Testis (tissue), 3 donors: ENCODE measurements around the gene CTAG1A. TPM values are rescaled to one million over a fixed set of nuclear protein-coding genes. Genes with fewer than 3 reads are reported as not detected.
"Not testable (repeated sequence)": the region's sequence is repeated elsewhere in the genome, so short reads cannot be mapped to it uniquely, and the experiment has no call there.

Source experiments
- DNase-seq: peaks from one replicate; pipeline ENCODE4 v3.0.0-alpha.2; 2019
- H3K27ac ChIP-seq, 2 donors: fragments of 200-600 bp; sonication (generic); one replicate each; pipeline ENCODE4 v1.5.1; 2019
- H3K27me3 ChIP-seq: fragments of 200-600 bp; sonication (generic); one replicate; pipeline ENCODE4 v1.5.1; 2019
- H3K36me3 ChIP-seq: fragments of 200-600 bp; sonication (generic); one replicate; pipeline ENCODE4 v1.5.1; 2017; ENCODE audit warnings: low read depth; ENCODE audit errors: missing control alignments
- H3K4me1 ChIP-seq: fragments of 200-600 bp; sonication (generic); one replicate; pipeline ENCODE4 v1.5.1; 2019
- H3K4me3 ChIP-seq, 2 donors: fragments of 200-600 bp; sonication (generic); one replicate each; pipeline ENCODE4 v1.5.1; 2017 to 2019
- H3K9me3 ChIP-seq: fragments of 200-600 bp; sonication (generic); one replicate; pipeline ENCODE4 v1.5.1; 2017
- POLR2A ChIP-seq: fragments of 450-650 bp; IDR thresholded peaks from one replicate; pipeline ENCODE4 v1.6.1; 2017; ENCODE audit warnings: antibody characterized with exemption, mild to moderate bottlenecking, moderate library complexity
- WGBS, 2 donors: methylation state at CpG; one replicate each; pipeline ENCODE4 v1.1.5; 2018; 5-methylcytosine and 5-hydroxymethylcytosine counted together
- intact Hi-C: fragments of 100-400 bp; cut with DNase I; formaldehyde crosslinking; loops from one replicate; pipeline ENCODE4 v1.15.1; 2023; ENCODE audit warnings: low total_unique reads
- polyA plus RNA-seq: library from polyadenylated mRNA; stranded (reverse); fragments of 350-450 nt; fragmentation: Illumina TruSeq; extraction: RNeasy Lipid Tissue Mini Kit (QIAGEN cat#74804); gene quantifications from one replicate; pipeline ENCODE4 v1.2.3, GENCODE V29; 2014; ENCODE audit warnings: low read depth, low replicate concordance; ENCODE audit not compliant: insufficient read depth
- total RNA-seq, 2 donors: library from RNA; depleted of rRNA; stranded (reverse); fragments of >200 nt; gene quantifications; one replicate each; pipeline ENCODE4 v1.2.3, GENCODE V29; 2016
- TF ChIP-seq, protein P1 (sequence below), 3 experiments: fragments of 450-650 bp in 2 of 3; fragments of 200-600 bp in 1 of 3; sonication (generic) in 1 of 3; IDR thresholded peaks; one replicate each; pipeline ENCODE4 v1.5.1; 2016 to 2019; ENCODE audit warnings: antibody characterized with exemption in 3 of 3, mild to moderate bottlenecking in 2 of 3, moderate library complexity in 1 of 3

The CTAG1A gene
- total and polyA plus RNA-seq, 3 donors from 2014 or later = 7.1 to 18.1 (median 14.7) TPM

DNA sequence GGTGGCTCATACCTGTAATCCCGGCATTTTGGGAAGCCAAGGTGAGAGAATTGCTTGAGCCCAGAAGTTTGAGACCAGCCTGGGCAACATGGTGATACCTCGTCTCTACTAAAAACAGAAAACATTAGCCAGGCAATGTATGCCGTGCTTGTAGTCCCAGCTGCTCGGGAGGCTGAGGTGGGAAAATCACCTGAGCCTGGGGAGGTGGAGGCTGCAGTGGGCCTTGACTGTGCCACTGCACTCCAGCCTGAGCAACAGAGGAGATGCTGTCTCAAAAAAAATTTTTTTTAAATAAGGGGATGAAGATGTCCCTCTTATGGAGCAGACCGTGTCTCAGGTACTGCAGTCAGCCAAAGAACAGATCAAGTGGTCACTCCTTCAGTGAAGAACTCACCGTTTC is 20.6 kb downstream of the CTAG1A start:
- Histone ChIP-seq H3K27ac (no peak overlapping the region), H3K4me3 (no peak overlapping the region), H3K36me3 (no peaks in the 10 kb centered on the region), H3K27me3 (no peaks in the 10 kb centered on the region), H3K9me3 (no peaks in the 10 kb centered on the region), H3K4me1 (no peaks in the 10 kb centered on the region)
- DNase-seq = no peak
- WGBS, 2 donors = 87 to 89% methylated on average over 4 to 6 of the region's 6 CpGs
- intact Hi-C loops = no loop called here
- no peak for TF ChIP-seq POLR2A
- TF ChIP-seq, protein P1, sequence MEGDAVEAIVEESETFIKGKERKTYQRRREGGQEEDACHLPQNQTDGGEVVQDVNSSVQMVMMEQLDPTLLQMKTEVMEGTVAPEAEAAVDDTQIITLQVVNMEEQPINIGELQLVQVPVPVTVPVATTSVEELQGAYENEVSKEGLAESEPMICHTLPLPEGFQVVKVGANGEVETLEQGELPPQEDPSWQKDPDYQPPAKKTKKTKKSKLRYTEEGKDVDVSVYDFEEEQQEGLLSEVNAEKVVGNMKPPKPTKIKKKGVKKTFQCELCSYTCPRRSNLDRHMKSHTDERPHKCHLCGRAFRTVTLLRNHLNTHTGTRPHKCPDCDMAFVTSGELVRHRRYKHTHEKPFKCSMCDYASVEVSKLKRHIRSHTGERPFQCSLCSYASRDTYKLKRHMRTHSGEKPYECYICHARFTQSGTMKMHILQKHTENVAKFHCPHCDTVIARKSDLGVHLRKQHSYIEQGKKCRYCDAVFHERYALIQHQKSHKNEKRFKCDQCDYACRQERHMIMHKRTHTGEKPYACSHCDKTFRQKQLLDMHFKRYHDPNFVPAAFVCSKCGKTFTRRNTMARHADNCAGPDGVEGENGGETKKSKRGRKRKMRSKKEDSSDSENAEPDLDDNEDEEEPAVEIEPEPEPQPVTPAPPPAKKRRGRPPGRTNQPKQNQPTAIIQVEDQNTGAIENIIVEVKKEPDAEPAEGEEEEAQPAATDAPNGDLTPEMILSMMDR (IDR thresholded peaks at IDR 0.05) = no peak

DNA sequence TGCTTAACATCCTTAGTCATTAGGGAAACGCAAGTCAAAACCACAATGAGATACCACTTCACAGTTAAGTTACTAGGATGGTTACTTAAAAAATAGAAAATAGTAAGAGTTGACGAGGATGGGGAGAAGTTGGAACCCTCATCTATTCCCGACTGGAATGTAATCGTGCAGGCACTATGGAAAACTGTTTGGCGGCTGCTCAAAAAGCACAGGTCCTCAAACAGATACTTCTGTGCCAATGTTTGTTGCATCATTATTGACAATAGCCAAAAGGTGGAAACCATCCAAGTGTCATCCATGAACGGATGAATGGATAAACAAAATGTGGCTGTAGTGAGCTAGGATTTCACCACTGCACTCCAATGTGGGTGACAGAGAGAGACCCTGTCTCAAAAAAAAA is 22.4 kb downstream of the CTAG1A start:
- TF ChIP-seq POLR2A = no peak
- TF ChIP-seq, protein P1 (IDR thresholded peaks at IDR 0.05) = no peak
- Histone ChIP-seq H3K36me3 (no peaks in the 10 kb centered on the region), H3K4me1 (no peaks in the 10 kb centered on the region), H3K27me3 (no peaks in the 10 kb centered on the region), H3K27ac (no peak overlapping the region), H3K9me3 (no peaks in the 10 kb centered on the region), H3K4me3 (no peak overlapping the region)
- DNase-seq = no peak
- WGBS, 2 donors = 84 to 94% methylated on average over 6 of the region's 6 CpGs
- intact Hi-C loops = no loop called here

DNA sequence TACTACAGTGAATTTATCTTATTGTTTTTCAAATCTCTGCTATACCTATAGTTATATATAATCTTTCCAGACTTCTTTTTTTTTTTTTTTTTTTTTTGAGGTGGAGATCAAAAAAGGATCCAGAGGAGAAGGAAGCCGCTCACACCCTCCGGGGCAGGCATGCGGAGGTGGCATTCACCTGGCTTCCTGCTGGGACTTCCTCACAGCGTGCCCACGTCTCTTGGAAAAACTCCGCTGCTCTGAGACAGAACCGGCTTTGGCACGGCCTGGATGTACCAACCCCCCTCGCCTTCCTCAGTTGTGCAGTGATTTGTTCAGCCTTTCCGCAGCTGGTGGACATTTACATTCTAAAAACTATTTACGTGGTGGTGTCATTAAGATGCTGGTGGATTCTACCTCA is 23.0 kb downstream of the CTAG1A start:
- H3K27ac ChIP-seq, H3K36me3 ChIP-seq, H3K4me3 ChIP-seq, DNase-seq, intact Hi-C loops, H3K9me3 ChIP-seq, H3K27me3 ChIP-seq, H3K4me1 ChIP-seq: not testable (repeated sequence)
- 94 to 100% methylated on average over 3 to 10 of the region's 11 CpGs for WGBS, 2 donors

DNA sequence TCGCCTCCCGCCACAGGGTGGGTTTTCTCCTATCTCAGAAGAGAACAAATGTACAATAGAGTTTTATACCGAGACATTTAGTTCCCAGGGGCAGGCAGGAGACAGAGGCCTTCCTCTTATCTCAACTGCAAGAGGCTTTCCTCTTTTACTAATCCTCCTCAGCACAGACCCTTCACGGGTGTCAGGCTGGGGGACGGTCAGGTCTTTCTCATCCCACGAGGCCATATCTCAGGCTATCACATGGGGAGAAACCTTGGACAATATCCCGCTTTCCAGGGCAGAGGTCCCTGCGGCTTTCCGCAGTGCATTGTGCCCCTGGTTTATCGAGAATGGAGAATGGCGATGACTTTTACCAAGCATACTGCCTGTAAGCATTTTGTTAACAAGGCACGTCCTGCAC is 23.9 kb downstream of the CTAG1A start:
- WGBS, 2 donors = 60 to 81% methylated on average over 5 to 12 of the region's 12 CpGs
- H3K4me3 ChIP-seq, H3K9me3 ChIP-seq, H3K27ac ChIP-seq, intact Hi-C loops, H3K27me3 ChIP-seq, H3K4me1 ChIP-seq, H3K36me3 ChIP-seq, DNase-seq: not testable (repeated sequence)

DNA sequence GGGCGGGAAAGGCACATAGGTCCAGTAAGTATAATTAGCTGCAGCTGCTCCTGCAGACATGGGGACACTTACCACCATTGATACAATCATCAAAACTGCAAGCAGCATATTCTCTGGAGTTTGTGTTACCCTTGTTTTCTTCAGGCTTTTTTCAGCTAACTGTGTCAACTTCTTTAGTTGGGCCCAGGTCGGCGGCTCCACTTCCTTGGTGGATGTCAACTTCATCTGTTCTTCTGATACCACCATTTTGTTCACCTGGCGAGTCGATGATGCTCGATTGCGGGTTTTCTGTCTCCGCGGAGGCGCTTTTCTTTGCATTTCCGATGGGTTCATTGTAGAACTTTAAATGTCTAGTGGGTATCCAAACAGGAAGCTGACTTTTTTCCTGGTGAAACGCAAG is 26.2 kb downstream of the CTAG1A start:
- H3K27me3 ChIP-seq, DNase-seq, H3K36me3 ChIP-seq, H3K9me3 ChIP-seq, H3K4me3 ChIP-seq, H3K27ac ChIP-seq, H3K4me1 ChIP-seq, intact Hi-C loops: not testable (repeated sequence)
- WGBS, 2 donors = 92 to 95% methylated on average over 11 to 12 of the region's 12 CpGs

DNA sequence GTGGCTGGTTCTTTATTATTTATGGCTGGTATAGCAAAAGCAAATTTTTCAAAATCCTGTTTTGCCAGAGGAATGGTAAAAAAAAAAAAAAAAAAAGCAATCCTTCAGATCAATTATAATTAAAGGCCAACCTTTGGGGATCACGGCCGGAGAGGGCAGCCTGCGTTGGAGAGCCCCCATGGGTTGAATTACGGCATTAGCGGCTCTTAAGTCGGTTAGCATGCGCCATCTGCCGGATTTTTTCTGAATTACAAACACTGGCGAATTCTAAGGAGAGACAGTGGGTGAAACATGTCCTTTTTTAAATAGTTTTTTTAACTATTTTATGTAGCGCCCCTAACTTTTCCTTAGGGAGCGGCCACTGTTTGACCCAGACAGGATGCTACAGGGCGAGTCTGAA is 28.7 kb downstream of the CTAG1A start:
- DNase-seq, H3K4me3 ChIP-seq, H3K9me3 ChIP-seq, H3K27ac ChIP-seq, H3K36me3 ChIP-seq, intact Hi-C loops, H3K4me1 ChIP-seq, H3K27me3 ChIP-seq: not testable (repeated sequence)
- WGBS, 2 donors = 13% methylated on average over 4 of the region's 12 CpGs; no CpG with 5 or more reads in 1 of the 2 donors

DNA sequence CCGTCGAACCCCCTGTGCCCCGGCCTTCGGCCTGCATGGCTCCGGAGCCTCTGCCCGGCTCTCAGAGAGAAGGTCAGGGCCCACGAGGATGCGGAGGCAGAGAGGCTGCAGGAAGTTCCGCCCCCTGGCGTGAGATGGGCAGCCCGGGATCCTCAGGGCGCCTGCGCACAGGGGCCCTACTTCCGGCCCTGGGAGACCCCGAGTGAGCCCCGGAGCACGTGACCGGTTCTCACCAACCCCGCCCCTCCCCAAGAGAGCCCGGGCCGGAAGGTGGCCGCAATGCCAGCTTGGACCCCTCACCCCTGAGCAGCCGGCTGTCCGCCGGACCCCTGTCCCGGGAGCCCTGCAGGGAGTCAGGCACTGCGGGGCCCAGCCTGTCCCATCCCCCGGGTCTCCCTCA is 34.2 kb downstream of the CTAG1A start, which contains the start of gene CTAG1B:
TSS of gene CTAG1B (minus strand) at position 101 of the 400 bp plus-strand sequence. CDS start at position 37, 64 bp downstream.
- H3K4me1 ChIP-seq, H3K27me3 ChIP-seq, H3K36me3 ChIP-seq, H3K4me3 ChIP-seq, intact Hi-C loops, DNase-seq, H3K27ac ChIP-seq, H3K9me3 ChIP-seq: not testable (repeated sequence)
- WGBS, 2 donors = no CpG with 5 or more reads among the region's 28 CpGs

DNA sequence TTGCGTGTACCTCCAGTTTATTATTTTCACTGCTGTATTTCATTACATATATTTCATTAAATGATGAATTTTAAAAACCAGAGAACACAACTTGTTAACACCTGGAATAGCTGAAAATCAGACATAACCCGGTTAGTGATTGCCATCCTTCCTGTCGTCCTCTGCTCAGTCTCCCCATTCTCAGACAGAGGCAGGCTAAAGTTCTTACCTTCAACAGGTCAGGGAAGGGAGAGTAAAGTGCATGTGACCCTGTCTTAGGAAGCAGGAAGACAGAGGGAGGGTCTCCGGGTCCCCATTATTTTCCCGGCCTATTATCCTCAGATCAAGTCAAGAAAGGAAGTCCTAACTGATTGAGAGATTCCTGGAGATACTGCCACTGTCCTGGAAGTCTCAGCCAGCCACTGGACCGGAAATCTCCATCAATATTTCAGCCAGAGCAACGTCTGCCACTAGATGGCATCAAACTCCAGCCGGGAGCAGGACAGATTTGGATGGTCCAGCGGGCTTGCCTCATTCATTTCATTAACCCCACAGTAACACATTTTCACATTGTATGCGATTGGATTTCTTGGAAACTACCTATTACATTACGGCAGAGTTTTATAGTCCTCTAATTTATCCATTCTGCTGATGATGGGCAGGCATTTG is 36.0 kb downstream of the CTAG1A start:
- H3K9me3 ChIP-seq, intact Hi-C loops: not testable (repeated sequence)
- WGBS, 2 donors = no CpG with 5 or more reads among the region's 11 CpGs

DNA sequence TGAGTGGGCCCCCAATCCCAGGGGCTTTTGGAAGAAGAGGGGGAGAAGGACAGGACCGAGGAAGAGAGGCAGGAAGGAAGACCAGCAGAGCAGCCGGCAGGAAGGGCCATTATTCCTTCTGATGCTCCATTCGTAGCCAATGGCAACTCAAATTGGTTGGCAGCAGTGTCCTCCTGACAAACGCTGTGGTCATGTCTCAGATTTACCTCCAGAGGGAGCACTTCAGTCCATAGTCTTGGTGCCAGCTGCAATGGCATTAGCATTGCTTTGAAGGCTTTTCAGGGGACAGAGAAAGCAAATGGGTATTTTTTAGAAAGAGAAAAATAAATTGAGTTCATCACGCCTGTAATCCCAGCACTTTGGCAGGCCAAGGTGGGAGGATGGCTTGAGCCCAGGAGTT is 44.0 kb downstream of the CTAG1A start:
- H3K27ac ChIP-seq, intact Hi-C loops, H3K4me1 ChIP-seq, H3K36me3 ChIP-seq, H3K4me3 ChIP-seq, DNase-seq, H3K27me3 ChIP-seq, H3K9me3 ChIP-seq: not testable (repeated sequence)
- WGBS, 2 donors = no CpG with 5 or more reads among the region's 5 CpGs

More for the DNA sequence above, 36.0 kb downstream of the CTAG1A start:
- not testable (repeated sequence) for H3K4me3 ChIP-seq, H3K27me3 ChIP-seq, H3K27ac ChIP-seq, H3K4me1 ChIP-seq, H3K36me3 ChIP-seq, DNase-seq

DNA sequence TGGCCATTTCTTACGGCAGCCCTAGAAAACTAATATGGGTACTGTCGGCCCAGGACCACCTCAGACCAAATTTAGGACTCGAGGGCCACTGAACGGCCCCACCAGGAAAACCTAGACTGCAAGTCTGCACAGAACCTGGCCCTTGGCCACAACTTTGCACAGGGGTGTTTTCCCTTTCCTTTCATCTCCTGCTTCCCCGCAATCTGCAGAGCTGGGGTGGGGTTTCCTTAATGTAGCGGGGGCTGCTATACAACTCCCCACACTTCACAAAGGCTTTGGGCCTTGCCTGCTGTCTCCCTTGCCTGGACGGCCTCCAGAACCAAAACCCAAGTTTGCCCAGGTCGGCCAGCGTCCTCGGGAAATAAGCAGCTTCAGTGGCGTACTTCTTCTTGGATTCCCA is 46.0 kb downstream of the CTAG1A start:
- WGBS, 2 donors = no CpG with 5 or more reads among the region's 11 CpGs

More for the DNA sequence above, 46.0 kb downstream of the CTAG1A start:
- DNase-seq, intact Hi-C loops, H3K27ac ChIP-seq, H3K4me1 ChIP-seq, H3K4me3 ChIP-seq, H3K27me3 ChIP-seq, H3K9me3 ChIP-seq, H3K36me3 ChIP-seq: not testable (repeated sequence)
